HG02885 (cell line): ENCODE data around the gene DNAJB8.

Experiments used
- ATAC-seq: cut with Tn5 transposase; IDR thresholded peaks from one replicate; pipeline ENCODE4 v1.9.1; 2021; ENCODE audit warnings: mild to moderate bottlenecking; ENCODE audit not compliant: unreplicated experiment, poor library complexity

Gene DNAJB8

GRCh38 chr3:128484404-128485281 is 18.0 kb upstream of the DNAJB8 start:
- no peak for ATAC-seq

- no peak for ATAC-seq
Observed at GRCh38 chr3:128483657-128484403, 17.1 kb upstream of the DNAJB8 start.

- ATAC-seq = no peak
Observed at GRCh38 chr3:128482666-128483656, 16.3 kb upstream of the DNAJB8 start.

- ATAC-seq = no peak
Observed at GRCh38 chr3:128482175-128482574, 15.5 kb upstream of the DNAJB8 start.

GRCh38 chr3:128481438-128481942 is 14.8 kb upstream of the DNAJB8 start:
- ATAC-seq = no peak

- ATAC-seq = no peak
Observed at GRCh38 chr3:128480717-128481437, 14.2 kb upstream of the DNAJB8 start.

- no peak for ATAC-seq
Observed at GRCh38 chr3:128480278-128480677, 13.6 kb upstream of the DNAJB8 start.

- no peak for ATAC-seq
Observed at GRCh38 chr3:128479558-128480086, 12.9 kb upstream of the DNAJB8 start.

GRCh38 chr3:128478576-128479506 is 12.2 kb upstream of the DNAJB8 start:
- ATAC-seq = no peak

GRCh38 chr3:128476659-128477058 is 10.0 kb upstream of the DNAJB8 start:
- ATAC-seq = no peak

GRCh38 chr3:128475355-128475754 is 8.7 kb upstream of the DNAJB8 start:
- no peak for ATAC-seq

GRCh38 chr3:128473737-128474136 is 7.0 kb upstream of the DNAJB8 start:
- ATAC-seq = no peak

GRCh38 chr3:128473180-128473519 is 6.5 kb upstream of the DNAJB8 start:
- no peak for ATAC-seq

GRCh38 chr3:128472449-128473179 is 5.9 kb upstream of the DNAJB8 start:
- no peak for ATAC-seq

GRCh38 chr3:128471720-128472119 is 5.0 kb upstream of the DNAJB8 start:
- no peak for ATAC-seq

GRCh38 chr3:128471110-128471509 is 4.4 kb upstream of the DNAJB8 start:
- no peak for ATAC-seq

GRCh38 chr3:128470134-128470899 is 3.6 kb upstream of the DNAJB8 start:
- no peak for ATAC-seq
